ENCODE results near the gene RALGPS1.

Gene RALGPS1

GRCh38 chr9:126882746-126883145 is 31.8 kb upstream of the RALGPS1 start (continued):
- TF ChIP-seq ZNF518A (tag by site-specific recombination; conservative IDR thresholded peaks at IDR 0.05; ENCODE audit: low read depth), result no peak
- no peak for TF ChIP-seq ZNF623 (tag by site-specific recombination; IDR thresholded peaks at IDR 0.05)
- TF ChIP-seq ZNF488 (tag by site-specific recombination; IDR thresholded peaks at IDR 0.05), result no peak
- TF ChIP-seq HOXA7 (CRISPR knock-in tag; IDR thresholded peaks at IDR 0.05; ENCODE audit: borderline replicate concordance), result no peak
- no peak for TF ChIP-seq ZSCAN5A (tag by site-specific recombination; IDR thresholded peaks at IDR 0.05)
- no peak for TF ChIP-seq ZNF610 (tag by site-specific recombination; IDR thresholded peaks at IDR 0.05; ENCODE audit: borderline replicate concordance)
- TF ChIP-seq GFI1B (tag by site-specific recombination; IDR thresholded peaks at IDR 0.05), result no peak
- TF ChIP-seq SP2 (tag by site-specific recombination; IDR thresholded peaks at IDR 0.05), result no peak
- TF ChIP-seq, protein P1, sequence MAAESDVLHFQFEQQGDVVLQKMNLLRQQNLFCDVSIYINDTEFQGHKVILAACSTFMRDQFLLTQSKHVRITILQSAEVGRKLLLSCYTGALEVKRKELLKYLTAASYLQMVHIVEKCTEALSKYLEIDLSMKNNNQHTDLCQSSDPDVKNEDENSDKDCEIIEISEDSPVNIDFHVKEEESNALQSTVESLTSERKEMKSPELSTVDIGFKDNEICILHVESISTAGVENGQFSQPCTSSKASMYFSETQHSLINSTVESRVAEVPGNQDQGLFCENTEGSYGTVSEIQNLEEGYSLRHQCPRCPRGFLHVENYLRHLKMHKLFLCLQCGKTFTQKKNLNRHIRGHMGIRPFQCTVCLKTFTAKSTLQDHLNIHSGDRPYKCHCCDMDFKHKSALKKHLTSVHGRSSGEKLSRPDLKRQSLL (tag by site-specific recombination; IDR thresholded peaks at IDR 0.05), result no peak

GRCh38 chr9:126883636-126884035 is 30.9 kb upstream of the RALGPS1 start:
- Histone ChIP-seq H3K36me3 (ENCODE audit: control insufficient read depth in 2 of 2, insufficient read depth in 1 of 2, low read length in 2 of 2) (peaks cover 0 to 44% of the 10 kb centered on the region in 2 experiments; a peak in 1 of 3 replicates), H3K4me1 (ENCODE audit: control insufficient read depth, insufficient read depth, low read length) (no peaks in the 10 kb centered on the region), H3K27ac (ENCODE audit: extremely low read depth, low read depth, low read length) (no peak overlapping the region), H3K4me3 (ENCODE audit: low read depth, low read length) (no peak overlapping the region), H3K9me3 (ENCODE audit: control insufficient read depth, insufficient read depth, low read depth, low read length) (no peaks in the 10 kb centered on the region)
- CTCF ChIA-PET, result interaction anchor here (0.6 kb wide), 1 partner anchor 33 kb away, joined by 6 read pairs; no protein-coding TSS in a partner anchor
- POLR2A ChIA-PET, result interaction anchor here (0.6 kb wide), 1 partner anchor 171 kb away, joined by 4 read pairs; no protein-coding TSS in a partner anchor
- TF ChIP-seq ZBTB17 (tag by site-specific recombination; IDR thresholded peaks at IDR 0.05), result peak; percentile 16; the same call in 1 of the 2 replicates
- TF ChIP-seq ZNF155 (tag by site-specific recombination; IDR thresholded peaks at IDR 0.05), result no peak

DNA sequence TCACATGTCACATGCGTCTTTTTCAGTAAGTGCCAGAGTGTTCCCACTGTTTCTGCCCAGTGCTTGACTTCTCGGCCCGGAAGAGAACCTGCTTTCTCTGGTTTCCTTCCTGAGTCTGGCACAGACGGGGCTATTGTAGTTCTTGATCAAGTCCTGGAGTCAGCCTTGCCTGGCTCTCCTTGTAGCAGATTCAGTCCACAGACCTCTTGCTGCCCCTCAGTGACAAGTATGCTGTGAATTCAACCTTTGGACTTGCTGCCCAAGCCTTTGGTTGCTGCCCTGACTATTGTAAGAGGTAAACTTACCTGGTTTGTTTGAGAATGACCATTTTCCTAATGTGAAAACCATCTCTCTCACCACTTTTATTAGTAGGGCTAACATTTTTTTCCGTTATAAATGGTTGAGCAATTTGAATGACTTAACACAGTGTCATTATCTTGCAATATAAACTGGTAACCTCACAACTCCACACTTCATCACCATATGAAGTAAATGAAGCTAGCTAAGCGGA is 29.4 kb upstream of the RALGPS1 start:
- POLR2A ChIA-PET, result no interaction called here
- peaks cover 0 to 31% of the 10 kb centered on the region in 2 experiments; a peak in 1 of 3 replicates for H3K36me3 ChIP-seq (ENCODE audit: control insufficient read depth in 2 of 2, insufficient read depth in 1 of 2, low read length in 2 of 2)

More for the DNA sequence above, 29.4 kb upstream of the RALGPS1 start:
- no peaks in the 10 kb centered on the region for H3K9me3 ChIP-seq (ENCODE audit: control insufficient read depth, insufficient read depth, low read depth, low read length)
- no peaks in the 10 kb centered on the region for H3K4me1 ChIP-seq (ENCODE audit: control insufficient read depth, insufficient read depth, low read length)
- CTCF ChIA-PET, result interaction anchor here (0.7 to 1.2 kb wide), 2 partner anchors 24 to 65 kb away, joined by 3 read pairs; no protein-coding TSS in a partner anchor
- no peak overlapping the region for H3K4me3 ChIP-seq (ENCODE audit: low read depth, low read length)
- H3K27ac ChIP-seq (ENCODE audit: extremely low read depth, low read depth, low read length), result no peak overlapping the region
- TF ChIP-seq ZNF473 (tag by site-specific recombination; IDR thresholded peaks at IDR 0.05) (no peak), ZNF701 (tag by site-specific recombination; IDR thresholded peaks at IDR 0.05) (no peak), ZSCAN4 (tag by site-specific recombination; IDR thresholded peaks at IDR 0.05) (no peak), ZNF140 (tag by site-specific recombination; IDR thresholded peaks at IDR 0.05) (no peak), SALL2 (tag by site-specific recombination; IDR thresholded peaks at IDR 0.05; ENCODE audit: borderline replicate concordance) (no peak), ZNF544 (tag by site-specific recombination; IDR thresholded peaks at IDR 0.05) (no peak), SP3 (tag by site-specific recombination; IDR thresholded peaks at IDR 0.05) (no peak), TSHZ1 (tag by site-specific recombination; IDR thresholded peaks at IDR 0.05; ENCODE audit: borderline replicate concordance) (no peak), ZNF707 (tag by site-specific recombination; IDR thresholded peaks at IDR 0.05) (no peak)
